ENCODE results near the gene MAGI1.

Gene MAGI1

DNA sequence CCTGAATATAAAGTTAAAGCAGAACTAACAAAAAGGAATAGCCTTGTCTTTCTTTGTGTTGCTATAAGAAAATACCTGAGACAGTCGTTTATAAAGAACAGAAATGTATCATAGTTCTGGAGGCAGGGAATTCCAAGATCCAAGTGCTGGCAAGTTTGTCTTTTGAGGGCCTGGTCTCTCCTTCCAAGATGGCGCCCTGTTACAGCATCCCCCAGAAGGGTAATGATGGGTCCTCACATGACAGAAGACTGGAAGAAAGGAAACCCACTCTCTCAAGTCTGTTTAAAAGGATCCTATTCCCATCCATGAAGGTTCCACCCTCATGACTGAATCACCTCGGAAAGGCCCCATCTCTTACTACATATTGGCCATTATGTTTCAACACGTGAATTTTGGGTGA is 435.1 kb downstream of the MAGI1 start:
- no peak for DNase-seq

DNA sequence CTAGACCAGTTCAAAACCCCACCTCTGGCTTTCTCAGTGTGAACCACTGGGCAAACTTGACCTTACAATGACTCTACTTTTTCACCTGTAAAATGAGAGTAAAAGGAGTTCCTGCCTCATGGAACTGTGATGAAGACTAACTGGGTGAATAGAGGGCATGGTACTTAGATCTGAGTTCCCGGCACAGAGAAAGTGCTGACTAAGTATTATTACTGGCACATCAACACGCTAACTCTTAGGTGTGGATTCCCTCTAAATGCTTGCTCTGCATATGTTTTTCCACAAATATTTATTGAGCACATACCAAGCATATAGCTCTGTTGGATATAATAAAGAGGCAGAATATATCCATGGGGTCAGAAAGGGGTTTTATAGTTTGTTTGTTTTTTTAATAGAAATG is 437.8 kb downstream of the MAGI1 start:
- no peak for DNase-seq

DNA sequence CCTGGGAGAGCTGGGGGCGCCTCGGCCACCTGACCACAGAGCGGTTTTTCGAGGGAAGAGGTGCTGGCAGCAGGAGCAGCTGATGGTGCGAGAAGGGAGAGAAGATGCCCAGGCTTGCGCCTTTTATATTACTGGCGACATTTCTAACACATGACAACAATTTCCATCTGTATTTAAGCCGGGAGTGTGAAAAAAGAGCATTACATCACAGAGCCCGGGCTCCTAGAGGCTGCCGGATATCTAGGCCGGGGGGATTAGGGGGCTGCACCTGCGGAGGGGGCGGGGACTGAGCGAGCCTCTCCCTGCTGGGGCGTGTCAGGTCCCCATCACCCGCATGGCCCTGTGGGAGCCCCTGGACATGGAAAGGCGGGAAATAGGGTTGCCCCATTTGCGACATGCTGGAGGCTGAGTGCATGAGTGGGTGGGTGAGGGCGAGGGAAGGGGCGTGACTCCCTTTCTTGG is 440.7 kb downstream of the MAGI1 start:
- DNase-seq = no peak

DNA sequence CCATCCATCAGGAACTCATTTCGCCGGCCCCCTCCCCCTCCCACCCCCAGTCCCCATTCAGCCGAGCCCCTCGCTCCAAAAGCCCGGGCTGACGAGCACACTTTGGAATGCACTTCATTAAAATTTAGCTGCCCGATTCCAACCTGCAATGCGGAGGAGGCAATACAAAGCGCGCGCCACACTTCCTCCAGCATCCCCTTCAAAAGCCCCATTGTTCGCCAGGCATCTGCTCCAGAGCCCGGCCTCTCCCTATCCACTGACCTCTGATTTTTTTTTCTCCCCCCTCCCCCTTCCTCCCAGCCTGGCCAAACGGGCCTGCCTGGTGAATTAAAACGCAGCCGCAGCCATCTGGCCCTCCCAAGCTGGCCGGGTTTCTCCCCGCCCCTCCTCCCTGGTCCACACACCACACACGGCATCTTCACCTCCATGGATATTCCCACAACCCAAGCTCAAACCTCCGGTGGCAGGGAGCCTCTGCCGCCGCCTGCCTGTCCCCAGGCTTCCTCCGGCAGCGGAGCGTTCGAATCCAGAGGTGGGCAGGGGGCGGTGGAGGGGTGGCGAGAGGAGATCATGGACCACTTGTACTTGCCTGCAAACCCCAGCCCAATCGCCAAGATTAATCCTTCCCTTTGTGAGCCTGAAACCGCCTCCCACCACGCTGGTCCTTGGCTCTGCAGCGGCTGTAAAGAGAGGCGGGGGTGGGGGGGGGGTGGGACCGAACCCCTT is 441.3 kb downstream of the MAGI1 start:
- DNase-seq = no peak

DNA sequence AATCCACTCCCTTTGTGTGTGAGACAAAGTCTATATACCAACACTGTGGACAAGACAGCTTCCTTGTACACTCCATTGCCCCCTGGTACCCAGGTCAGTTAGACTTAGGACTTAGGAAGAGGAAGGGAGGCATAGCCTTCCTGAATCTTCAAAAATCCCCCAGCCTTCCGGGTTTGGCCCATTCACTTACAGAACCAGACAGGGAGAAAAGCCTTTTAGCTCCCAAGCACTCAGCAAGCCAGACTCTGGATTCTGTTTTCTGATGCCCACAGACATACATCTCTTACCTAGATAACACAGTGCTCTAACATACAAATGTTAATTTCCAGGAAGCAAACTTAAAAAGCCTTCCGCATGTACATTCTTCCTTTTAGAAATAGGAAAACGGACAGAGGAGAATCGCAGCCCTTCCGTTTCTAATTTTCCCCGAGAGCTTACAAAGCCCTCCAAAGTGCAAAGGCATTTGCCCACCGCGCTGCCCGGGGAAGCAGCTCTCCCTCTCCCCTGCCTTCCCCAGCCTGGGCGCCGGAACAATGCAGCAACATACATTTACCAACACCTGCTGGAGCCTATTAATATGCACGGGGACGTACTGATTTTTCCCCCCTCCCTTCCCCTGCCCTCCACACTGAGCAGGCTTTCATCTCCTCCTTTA is 442.0 kb downstream of the MAGI1 start:
- no peak for DNase-seq

DNA sequence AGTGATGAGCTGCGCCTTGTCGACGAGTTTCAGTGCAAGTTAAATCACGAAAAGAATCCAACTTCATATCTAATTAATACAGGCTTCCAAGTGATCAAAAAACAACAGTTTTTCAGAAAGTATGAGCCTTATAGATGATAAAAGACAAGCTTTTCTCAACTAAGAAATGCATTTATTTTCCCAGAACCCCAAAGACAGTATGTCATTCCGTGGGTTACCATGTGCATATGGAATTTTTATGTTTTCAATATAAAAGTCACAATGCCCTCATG is 442.8 kb downstream of the MAGI1 start:
- DNase-seq = no peak

DNA sequence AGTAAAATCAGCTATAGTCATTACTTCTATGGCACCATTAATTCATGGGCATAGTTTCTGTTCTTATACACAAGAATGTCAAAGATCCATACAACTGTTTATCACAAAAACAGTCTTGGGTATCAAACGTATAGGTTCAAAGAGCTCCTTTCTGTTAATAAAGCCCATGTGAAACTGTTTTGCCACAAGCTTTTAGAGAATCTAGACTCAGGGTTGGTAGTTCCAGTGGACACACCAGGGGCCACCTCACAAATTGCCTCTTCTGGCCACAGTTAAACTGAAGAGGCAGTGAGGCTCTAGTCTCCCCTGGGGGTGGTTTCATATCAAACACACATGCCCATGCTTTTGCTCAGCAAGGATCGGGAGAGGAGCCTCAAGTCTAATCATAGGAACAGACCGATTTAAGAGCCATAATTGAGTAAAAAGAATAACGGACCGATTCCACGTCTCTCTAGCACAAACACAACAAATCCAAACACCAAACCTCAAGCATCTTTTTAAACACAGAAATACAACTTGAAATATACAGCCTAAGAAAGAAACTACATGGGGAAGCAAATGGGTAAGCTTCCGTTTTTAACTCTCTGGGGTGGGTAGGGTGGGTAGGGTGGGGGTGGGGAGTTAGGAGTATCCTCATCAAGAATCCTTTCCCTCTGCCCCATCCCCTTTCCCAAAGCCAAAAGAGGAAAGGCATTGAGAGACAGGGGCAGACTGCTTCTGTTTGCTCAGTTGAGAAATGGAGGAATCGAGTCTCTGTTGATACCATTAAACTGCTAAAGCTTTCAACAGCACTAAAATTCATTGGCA is 443.3 kb downstream of the MAGI1 start:
- no peak for DNase-seq

DNA sequence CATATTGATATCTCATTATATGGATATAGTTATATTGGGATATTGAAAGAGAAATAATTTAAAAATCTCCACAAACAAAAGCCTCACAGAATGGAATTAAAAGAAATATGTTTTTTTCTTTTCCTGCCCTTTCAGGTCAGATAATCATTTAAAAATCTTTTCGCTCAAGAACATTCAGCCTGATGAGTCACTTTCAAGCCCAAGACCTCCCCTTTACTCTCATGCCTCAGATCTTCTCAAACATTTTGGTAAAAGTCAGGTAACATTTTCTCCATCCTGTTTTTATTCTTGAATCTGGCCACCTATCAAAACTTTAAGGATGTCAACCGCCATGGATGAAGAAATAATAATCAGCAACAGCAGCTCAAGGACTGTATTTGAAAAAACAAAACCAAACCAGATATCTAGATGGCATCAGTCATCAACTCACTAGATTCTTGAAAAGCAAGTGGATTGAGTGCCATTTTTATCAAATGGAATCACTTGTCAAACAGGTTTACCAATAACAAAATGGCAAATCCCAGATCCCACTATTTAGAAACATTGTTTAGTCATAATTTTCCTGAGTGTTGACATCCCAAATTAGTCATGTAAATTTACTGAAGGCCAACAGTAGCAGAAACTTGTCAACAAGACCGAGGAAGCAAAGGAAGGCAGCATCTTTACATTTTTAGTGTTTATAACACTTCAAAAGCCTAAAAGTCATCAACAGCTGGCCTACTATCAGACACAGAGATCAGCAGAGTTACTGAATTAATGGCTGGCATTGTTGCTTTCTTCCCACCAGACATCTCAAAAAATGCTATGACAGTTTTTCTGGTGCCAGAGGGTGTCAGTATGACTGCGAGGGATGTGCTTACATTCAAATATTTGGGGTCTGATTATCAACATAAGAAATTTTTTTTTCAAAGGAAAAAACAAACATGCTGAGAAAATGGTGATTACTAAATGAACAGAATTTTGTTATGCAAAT is 444.7 kb downstream of the MAGI1 start:
- DNase-seq = no peak

DNA sequence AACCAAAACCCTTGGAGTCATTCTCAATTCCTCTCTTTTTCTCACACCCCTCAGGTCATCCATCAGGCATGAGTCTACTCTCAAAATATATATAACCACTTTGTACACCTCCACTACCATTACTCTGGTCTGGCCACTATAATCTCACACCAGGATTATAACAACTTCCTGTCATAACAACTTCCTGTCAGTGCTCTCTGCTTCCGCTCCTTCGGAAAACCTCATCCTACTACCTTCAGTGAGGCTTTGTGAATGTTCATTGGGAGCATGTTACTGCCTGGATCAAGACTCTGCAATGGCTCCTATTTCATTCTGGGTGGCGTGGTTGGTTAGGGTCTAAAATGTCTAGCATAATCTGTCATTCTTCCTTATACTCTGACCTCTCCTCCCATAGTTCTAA is 447.4 kb downstream of the MAGI1 start:
- DNase-seq = no peak

DNA sequence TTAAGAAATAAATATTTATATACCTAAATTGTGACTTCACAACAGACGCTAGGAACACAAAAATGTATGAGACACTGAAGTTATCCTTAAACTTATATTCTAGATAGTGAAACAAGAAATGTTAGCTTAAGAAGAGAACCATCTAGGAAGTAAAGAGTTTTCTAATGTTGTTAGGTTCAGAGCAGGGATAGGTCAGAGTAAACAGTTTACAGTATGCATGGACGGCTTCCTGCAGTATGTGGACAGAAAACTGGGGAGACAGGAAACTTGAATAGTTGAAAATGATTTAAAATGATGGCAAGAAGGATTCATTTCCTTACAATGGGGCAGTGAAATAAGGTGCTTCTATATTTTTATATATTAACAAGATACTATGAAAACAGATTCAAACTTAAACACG is 449.8 kb downstream of the MAGI1 start:
- no peak for DNase-seq

DNA sequence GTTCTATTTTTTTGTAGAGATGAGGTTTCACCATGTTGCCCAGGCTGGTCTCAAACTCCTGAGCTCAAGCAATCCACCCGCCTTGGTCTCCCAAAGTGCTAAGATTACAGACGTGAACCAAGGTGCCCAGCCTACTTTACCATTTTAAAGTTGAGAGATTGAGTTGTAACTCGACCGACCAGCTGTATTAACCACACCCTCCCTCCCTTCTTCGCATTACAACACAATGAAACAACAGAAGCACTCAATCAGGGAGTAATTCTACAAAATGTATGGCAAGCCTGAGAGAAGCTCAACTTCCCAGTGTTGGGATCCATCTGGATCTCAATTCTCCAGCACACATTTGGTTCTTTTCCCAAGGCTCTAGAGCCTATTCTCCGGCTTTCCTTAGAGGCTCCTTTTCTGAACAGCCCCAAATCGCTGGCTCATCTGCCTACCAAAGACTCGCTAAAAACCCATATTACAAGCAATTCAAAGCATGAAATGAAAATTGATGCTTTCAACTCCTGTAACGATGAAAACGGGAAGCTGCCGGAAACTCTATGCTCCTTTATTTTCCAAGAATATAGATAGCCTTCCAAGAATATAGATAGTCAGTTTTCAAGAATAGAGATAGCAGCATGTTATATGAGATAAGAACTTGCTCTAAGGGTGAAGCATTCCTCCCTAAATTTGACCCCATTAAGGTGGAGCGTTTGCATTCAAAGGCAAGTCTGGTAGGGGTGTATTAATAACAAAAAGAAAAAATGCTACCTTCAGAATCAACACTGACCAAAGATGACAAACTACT is 450.9 kb downstream of the MAGI1 start:
- no peak for DNase-seq

DNA sequence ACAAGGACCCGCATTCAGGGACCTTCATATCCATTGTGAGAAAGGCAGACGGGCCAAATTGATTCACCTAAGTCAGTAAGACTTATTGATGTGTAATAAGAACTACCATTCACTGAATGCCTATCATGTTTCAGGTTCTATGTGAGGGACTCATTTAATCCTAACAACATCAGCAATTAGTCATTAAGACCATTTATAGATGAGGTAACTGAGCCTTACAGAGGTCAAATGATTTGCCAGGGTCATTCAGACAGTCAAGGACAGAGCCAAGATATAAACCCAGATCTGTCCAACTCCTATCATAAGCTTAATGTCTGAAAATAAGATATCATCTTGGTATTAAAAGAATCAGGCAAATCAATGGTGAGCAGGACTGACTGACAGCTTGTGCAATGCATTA is 453.8 kb downstream of the MAGI1 start:
- DNase-seq = no peak

DNA sequence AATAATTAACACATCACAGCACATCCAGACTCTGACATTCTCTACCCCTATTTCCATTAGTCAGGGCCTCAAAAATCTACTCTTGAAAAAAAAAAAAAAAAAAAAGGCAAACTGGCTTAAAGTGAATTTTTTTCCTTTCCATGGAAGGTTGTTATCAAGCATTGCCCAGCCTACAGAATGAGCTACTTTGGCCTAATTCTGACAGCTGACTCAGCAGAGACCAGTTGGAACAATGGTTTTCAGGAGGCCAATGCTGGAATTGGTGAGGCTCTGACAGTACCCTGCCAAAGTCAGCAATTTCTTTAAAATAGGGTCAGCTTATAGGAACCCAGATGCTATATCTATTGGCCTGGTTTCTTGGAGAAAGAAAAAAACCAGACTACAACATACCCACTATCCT is 454.7 kb downstream of the MAGI1 start:
- DNase-seq = no peak

DNA sequence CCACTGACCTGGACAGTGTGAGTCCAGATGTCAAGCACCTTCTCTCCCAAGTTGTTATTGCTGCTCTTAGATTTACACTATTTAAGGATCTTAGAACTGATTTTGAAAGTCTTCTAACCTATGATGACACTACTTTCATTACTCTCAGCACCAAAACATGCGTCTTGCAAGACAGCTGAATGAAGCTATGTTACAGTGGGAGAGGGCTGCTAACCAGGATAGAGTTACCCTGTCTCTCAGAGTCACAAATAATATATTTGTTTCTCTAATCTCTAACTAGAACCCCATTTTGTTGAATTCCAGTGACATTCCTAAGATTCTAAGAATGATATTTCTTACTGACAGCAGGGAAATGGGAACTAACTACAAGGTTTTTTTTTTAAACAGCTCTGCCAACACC is 455.5 kb downstream of the MAGI1 start:
- DNase-seq = no peak

DNA sequence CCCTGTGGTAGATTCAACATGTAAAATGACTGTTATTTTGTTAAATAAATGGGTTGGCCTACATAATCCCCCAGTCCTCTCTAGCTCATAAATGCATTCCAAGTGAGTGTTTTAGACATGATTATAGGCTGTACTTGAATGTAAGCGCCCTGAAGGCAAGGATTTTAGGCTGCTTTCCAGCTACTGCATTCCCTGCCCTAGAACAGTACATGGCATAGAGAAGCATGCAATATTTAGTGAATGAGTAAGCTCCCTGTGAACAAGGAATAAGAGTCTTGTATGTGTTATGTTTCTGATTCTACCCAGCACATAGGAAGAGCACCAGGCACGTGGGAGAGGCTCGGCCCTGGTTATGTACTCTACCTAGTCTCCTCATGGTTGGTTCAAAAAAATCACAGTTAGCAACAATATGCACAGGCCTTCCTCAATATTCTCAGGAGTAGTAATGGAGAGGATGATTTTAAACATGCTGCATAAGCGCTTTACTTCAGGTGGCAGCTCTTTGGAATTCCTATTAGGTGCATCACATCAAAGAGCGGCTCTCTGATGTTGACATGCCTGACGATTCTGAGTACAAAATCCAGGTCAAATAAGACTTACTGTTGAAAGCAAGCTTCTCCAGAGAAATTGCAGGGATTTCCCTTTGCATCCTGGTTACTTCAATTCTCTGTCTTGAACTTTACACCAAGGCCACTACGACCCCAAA is 456.6 kb downstream of the MAGI1 start:
- DNase-seq = no peak

DNA sequence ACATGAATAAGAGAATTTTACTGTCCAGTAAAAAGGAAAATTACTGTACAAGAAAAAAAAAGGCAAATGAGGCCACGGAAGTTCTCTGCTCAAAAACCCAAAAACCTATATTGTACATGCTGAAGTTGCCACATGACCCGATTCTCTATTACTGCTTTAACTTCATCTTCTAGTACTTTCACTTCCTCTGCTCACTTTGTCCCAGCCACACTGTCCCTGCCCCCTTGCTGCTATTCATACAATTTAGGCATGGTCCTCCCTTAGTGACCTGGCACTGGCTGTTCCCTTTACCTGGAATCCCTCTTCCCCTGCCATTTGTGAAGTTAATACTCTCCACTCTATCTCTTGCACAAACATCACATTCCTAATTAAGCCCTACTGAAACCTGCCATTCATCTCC is 457.4 kb downstream of the MAGI1 start:
- DNase-seq = no peak

DNA sequence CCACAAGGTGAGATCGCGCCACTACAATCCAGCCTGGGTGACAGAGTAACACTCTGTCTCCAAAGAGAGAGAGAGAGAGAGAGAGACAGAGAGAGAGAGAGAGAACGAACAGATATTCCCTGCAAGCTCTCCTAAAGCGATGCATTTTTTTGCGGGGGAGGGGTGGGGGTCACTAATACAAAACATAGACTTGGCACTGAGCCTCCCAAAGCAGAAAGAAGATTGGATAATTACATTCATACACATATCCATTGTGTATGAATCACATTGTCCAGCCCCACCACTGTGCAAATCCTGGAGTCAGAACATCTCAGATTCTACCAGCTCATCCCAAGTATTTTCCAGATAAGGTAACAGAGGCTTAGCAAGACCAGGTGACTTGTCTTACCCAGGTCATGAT is 459.9 kb downstream of the MAGI1 start:
- DNase-seq = no peak

DNA sequence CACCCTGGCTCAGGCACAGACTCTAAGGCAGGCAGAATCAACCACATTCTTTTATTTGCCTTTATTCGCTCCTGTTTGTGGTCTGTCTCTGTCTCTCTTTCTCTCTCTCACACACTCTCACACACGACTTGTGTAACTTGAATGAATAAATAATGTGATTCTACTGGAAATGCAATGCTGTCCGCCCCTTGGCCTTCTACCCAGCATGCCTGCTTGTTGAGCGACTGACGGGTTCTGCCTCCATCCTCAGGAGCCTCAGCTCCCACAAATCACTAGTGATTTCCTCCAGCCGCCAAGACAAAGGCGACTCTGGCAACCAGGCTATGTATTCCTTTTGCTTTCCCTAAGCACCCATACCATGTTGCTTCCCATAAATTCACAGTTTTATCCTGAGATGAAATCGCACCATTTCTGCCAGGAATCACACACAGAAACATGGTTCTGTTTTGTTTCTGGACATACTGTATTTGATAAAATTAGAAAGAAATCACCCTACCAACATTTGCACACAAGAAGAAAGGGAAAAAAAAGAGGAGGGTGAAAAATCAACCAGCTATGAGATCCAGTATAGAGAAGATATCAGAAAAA is 460.8 kb downstream of the MAGI1 start:
- no peak for DNase-seq

DNA sequence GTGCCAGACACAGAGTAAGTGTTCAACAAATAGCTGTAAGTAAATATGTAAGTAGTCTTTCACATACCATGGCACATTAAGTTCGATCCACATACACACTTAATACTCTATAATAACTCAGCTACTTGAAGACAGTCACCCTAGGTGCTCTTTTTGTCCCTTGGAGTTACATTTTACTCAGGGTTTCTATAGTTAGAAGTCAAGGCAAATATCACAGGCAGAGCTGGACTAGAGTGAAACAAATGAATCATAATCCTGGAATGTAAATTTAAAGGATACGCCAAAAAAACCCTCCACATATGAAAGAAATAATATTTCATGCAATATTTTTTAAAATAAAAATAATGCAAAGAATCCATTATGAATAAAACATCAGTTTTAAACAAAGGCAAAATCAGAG is 461.8 kb downstream of the MAGI1 start:
- DNase-seq = no peak

DNA sequence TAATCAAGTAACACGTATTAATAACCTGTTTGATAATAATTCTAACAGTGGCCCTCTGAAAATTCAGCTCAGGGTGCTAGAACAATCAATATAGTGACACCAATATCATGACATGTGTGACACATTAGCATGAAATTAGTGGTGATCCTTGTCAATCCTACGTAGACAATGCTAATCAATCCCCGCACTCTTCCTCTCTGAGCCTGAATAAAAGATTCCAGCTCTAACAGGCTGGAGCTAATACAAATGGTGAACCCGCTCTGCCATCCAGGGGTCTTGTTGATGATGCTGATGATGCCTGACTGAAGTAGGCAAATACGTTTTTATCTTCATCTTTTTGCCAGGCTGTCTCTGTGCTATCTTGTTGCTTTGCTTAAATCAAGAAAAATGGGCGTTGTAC is 462.5 kb downstream of the MAGI1 start:
- no peak for DNase-seq

DNA sequence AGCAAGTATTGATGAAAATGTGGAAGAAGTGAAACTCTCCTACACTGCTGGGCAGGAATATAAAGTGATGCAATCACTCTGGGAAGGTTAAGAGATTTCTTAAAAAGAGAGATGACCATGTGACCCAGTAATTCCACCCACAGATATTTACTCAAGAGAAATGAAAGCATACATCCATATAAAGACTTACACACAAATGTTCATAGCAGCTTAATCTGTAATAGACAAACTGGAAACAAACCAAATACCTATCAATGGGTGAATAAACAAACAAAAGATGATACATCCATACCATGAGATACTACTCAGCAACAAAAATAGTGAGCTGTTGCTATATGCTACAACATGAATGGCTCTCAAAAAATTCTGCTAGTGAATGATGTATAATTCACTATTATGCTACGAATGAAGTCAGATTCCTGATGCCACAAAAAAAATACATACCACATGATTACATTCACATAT is 463.3 kb downstream of the MAGI1 start:
- DNase-seq = no peak

Data from NCI-H187 treated with DMSO at 0.1 percent for 48 hours (cell line).